GM12874 (cell line): ENCODE results near the gene TAMM41.

ENCODE experiments used
- CTCF ChIP-seq: IDR thresholded peaks from 2 replicates; pipeline ENCODE4 v1.5.1; 2011; ENCODE audit warnings: low read depth, mild to moderate bottlenecking, control low read depth, low read length, moderate library complexity; ENCODE audit not compliant: insufficient read depth

The TAMM41 gene

GRCh38 chr3:11846281-11847266 lies at the start of gene TAMM41:
Gene TAMM41 (minus strand): TSS chr3:11846885. CDS start chr3:11846636, 249 bp downstream.
- TF ChIP-seq CTCF = peak; percentile 93

- no peak for TF ChIP-seq CTCF
Measured at GRCh38 chr3:11878837-11879236, 32.2 kb upstream of the TAMM41 start.

GRCh38 chr3:11853450-11853849 lies 6.8 kb upstream of the TAMM41 start:
- no peak for TF ChIP-seq CTCF

DNA sequence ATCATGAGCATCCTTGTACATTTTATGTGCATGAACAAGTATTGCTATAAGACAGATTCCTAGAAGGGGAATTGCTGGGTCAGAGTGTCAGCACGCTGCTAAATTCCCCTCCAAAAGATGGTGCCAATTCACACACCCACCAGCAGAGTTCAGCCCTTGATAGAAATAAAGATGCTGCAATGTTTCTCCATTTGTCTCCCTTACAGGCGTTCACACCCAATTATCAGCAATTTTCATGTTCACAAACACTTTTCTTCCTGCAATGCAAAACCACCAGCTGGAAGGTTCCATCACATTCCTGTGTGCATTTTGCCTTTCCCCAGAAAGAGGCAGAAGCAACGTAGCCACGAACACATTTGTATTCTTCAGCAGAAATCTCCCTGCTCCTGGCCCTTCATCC lies 3.3 kb upstream of the TAMM41 start:
- TF ChIP-seq CTCF = no peak

DNA sequence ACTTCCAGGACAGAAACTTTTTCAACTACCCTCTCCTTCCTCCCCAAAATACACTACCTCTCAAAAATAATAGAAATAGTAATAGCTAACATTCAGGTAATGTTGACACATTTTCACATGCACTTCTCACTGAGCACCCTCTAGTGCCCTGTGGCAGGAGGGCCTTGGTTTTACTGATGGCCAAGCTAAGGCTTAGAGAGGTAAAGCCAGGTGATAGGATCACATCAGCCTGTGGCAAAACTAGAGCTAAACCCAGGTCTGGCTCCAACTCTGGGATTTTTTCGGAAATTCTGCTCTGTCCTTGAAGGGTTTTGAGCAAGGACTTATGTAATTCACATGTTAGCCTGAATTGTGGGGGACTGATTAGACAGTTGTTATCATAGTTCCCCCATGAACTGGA lies 922 bp upstream of the TAMM41 start:
- no peak for TF ChIP-seq CTCF

- TF ChIP-seq CTCF = no peak
Measured at GRCh38 chr3:11845651-11846050, 1.0 kb downstream of the TAMM41 start.

GRCh38 chr3:11844891-11845290 lies 1.8 kb downstream of the TAMM41 start:
- no peak for TF ChIP-seq CTCF
